VCaP (cell line): ENCODE measurements around the gene DHX8.

ENCODE experiments used
- H3K27ac ChIP-seq: fragments of 450-650 bp; 2 replicates; pipeline ENCODE4 v1.5.1; 2017
- TF ChIP-seq, protein P1 (sequence below): fragments of 450-650 bp; conservative IDR thresholded peaks from 2 replicates; pipeline ENCODE4 v1.5.1; 2017; ENCODE audit warnings: mild to moderate bottlenecking, moderate library complexity

DHX8 gene

DNA sequence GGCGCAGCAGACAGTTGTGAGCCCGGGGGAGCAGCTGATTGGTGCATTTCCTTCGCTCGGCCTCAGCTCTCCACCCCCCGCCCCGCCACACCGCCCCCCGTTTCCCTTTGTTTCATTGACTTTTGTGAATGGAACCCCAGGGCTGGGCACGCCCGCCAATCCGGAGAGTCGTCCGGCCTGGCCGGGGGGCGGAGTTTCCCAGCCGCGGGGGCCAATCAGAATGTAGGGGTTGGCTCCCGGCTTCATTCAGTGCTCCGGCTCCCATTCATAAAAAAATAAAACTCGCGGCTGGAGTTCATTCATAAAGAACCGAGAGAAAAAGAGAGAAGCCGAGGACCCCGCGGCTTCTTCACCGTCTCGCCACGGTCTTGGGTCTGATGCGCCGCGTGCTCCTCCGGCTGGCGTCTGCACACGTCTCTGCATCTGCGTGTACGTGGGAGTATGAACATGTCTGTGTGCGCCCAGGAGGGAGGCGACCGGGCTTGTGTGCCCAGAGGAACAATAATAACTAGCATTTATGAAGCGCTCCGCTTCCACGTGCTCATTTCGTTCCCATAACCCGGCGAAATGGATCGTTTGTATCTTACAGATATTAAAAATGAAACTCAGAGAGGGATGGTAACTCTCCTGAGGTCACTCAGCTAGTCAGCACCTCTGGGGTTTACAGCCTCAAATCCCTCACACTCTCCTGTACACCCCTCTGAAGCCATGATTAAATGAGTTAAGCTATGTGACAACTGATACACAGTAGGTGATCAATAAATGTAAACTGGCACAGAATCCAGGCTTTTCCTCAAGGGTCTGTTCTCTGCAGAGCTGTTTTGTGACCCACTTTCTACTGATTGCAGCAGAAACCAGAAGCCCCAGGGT, 62.8 kb downstream of the DHX8 start, which contains the start of gene ETV4:
Gene ETV4, minus strand, starts transcription at position 22 of the 870 bp plus-strand sequence. CDS start 723 bp downstream, outside the sequence.
- TF ChIP-seq, protein P1, sequence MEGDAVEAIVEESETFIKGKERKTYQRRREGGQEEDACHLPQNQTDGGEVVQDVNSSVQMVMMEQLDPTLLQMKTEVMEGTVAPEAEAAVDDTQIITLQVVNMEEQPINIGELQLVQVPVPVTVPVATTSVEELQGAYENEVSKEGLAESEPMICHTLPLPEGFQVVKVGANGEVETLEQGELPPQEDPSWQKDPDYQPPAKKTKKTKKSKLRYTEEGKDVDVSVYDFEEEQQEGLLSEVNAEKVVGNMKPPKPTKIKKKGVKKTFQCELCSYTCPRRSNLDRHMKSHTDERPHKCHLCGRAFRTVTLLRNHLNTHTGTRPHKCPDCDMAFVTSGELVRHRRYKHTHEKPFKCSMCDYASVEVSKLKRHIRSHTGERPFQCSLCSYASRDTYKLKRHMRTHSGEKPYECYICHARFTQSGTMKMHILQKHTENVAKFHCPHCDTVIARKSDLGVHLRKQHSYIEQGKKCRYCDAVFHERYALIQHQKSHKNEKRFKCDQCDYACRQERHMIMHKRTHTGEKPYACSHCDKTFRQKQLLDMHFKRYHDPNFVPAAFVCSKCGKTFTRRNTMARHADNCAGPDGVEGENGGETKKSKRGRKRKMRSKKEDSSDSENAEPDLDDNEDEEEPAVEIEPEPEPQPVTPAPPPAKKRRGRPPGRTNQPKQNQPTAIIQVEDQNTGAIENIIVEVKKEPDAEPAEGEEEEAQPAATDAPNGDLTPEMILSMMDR, result no peak
- no peak within 1 kb of the TSS for H3K27ac ChIP-seq

DNA sequence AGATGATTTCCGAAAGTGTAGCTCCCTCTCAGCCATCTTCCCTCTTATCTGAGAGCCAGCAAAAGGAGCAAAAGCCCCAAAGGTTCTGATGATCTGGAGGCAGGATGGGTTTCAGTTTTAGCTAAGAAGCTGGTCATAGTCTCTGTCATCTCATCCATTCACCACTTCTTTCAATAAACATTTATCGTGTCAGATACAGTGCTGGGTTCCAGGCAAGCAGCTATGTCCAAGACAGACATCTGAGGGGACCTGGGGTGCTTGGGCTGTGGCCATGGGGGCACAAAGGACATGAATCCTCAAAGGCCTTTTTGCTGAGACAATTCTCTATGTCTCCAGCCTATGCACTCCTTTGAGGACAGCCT, 63.4 kb downstream of the DHX8 start:
- no peak overlapping the region for H3K27ac ChIP-seq
- TF ChIP-seq, protein P1, result no peak

DNA sequence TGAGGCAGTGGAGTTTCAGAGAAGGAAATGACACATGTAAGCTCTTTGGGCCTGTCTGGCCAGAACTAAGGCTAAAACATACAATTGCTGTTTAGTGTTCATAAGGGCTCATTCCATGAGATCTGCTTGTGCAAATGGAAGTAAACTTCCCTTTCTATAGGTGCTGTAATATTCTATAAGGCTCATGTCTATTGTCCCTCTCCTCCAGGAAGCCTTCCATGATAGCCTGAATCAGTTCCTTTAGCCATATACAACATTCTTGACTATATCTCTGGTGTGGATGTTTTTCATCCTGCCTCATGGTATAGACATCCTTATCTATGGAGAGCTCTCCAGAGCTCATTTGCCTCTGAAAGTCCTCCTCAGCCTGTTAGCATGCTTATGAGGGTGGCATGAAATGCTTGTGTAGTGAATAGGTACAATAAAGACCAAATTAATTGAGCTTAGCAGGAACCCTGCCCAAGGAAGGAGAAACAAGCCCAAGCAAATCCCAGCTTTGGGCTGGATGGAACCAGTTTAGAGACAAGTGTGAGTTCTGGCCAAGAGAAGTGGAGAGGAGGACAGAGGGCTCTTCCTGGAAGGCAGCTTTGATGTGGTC, 64.0 kb downstream of the DHX8 start:
- no peak overlapping the region for H3K27ac ChIP-seq
- TF ChIP-seq, protein P1, result no peak

DNA sequence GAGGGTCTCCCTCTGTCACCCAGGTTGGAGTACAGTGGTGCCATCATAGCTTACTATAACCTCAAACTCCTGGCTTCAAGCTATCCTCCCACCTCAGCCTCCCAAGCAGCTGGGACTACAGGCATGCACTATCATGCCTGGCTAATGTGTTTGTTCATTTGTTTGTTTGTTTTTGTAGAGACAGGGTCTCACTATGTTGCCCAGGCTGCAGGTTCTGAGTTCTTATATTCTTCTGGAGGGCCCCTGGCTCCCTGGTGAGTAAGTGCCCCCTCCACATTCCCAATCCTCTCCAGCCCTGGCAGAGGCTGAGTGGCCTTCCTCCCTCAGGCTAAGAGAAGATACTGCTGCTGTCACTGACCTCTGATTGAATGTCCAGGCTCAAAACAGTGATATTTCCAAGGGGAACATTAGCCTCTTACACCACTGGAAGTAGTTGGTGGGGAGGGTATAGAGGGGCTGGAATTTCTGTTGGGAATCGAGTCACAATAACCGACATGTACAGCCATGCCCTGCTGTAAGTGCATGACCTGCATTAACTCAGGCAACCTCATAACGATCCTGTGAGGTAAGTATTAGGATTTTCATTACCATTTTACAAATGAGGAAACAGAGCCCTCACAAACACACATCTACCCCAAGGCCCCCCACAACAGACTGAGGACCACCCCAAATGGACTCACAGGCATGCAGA, 65.1 kb downstream of the DHX8 start:
- H3K27ac ChIP-seq, result no peak overlapping the region
- TF ChIP-seq, protein P1, result no peak

DNA sequence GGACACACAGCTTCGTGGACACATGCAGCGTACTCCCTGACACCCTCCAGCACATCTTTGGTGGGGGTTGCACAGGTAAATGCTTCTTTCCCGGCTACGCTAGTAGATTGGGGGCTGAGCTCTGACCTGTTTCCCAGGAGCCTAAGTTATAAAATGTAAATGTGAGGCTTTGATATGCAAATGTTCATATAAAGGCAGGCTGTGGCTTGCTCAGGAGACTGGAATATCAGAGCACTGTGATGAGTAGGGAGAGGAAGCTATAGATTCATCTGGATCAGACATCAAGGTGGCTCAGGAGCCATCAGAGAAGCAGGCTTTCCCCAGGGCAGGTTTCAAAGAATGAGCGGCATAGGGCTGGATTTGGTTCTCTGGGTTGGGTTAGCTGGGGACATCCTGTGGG, 65.7 kb downstream of the DHX8 start:
- TF ChIP-seq, protein P1, result no peak
- no peak overlapping the region for H3K27ac ChIP-seq

DNA sequence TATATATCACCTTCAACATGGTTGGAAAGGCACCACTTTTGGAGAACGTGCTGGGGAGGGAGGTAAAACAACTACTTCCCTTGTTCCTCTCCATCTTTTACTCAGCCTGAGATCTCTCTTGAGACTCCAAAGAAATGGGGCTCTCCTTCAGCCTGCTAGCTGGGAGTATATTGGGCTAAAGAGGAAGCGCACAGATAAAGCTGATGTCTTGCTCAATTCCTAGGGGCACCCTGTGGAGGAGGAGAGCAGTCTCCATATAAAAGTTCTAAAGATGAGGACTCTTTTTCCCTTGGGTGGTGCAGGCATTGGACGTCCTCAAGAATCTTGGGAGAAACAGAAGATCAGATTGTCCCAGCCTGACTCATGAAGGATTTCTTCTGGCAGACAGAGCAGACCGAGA, 67.0 kb downstream of the DHX8 start:
- TF ChIP-seq, protein P1, result no peak
- H3K27ac ChIP-seq, result no peak overlapping the region

DNA sequence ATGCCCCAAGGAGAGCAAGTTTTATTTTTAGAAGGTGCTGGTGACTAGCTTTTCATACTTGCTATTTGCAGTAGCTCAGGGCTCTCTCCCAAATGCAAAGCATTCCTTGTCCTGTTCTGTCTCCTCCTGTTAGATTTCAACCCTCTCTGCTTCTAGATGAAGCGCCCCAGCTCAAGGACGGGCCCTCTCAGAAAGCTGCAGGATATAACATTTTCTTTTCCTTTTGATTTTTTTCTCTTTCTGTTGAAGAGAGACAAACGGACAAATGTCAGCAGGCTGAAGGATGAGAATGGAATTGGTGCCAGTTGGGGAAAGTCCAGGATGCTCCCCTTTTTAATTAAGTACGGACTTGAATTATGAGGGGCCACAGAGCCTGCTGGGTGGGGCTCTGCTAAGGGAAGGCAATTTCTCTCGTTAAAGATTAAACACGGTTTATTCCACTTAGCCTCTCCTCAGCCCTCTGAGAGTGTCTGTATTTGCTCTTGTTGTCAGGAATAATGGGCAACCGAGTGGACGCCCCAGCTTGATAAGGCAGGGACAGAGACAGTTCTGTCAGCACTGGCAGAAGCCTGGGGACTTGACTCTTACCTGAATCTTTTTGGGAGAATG, 68.6 kb downstream of the DHX8 start:
- TF ChIP-seq, protein P1, result no peak
- H3K27ac ChIP-seq, result no peak overlapping the region
